ENCODE measurements around the gene FUNDC2. TPM values are rescaled to one million over a fixed set of nuclear protein-coding genes. Genes with fewer than 3 reads are reported as not detected.
A peak's percentile ranks its signal among the peaks of the same experiment; 100 is the strongest.

Gene FUNDC2
- total RNA-seq, 1 donor from 2014 or later, result 44.2 TPM

GRCh38 chrX:155094468-155095061 lies 67.9 kb downstream of the FUNDC2 start:
- peak; percentile 82 for TF ChIP-seq CTCF (IDR thresholded peaks at IDR 0.05)
- no peak overlapping the region for H3K27ac Mint-ChIP-seq (ENCODE audit: unreplicated experiment)
- no peaks in the 10 kb centered on the region for H3K27me3 Mint-ChIP-seq (ENCODE audit: low read depth)
- H3K4me1 Mint-ChIP-seq (ENCODE audit: low read depth), result no peaks in the 10 kb centered on the region
- DNase-seq (ENCODE audit: low spot score), result no peak
- no peak overlapping the region for H3K4me3 Mint-ChIP-seq (ENCODE audit: unreplicated experiment)
- H3K36me3 Mint-ChIP-seq (ENCODE audit: low read depth), result peaks cover 3% of the 10 kb centered on the region
- H3K9me3 Mint-ChIP-seq (ENCODE audit: low read depth), result peaks cover 10% of the 10 kb centered on the region

GRCh38 chrX:155105919-155106318 lies 79.3 kb downstream of the FUNDC2 start:
- peaks cover 2% of the 10 kb centered on the region for H3K36me3 Mint-ChIP-seq (ENCODE audit: low read depth)
- H3K27ac Mint-ChIP-seq (ENCODE audit: unreplicated experiment), result no peak overlapping the region
- H3K4me1 Mint-ChIP-seq (ENCODE audit: low read depth), result no peaks in the 10 kb centered on the region
- no peak for TF ChIP-seq CTCF (IDR thresholded peaks at IDR 0.05)
- DNase-seq (ENCODE audit: low spot score), result no peak
- H3K9me3 Mint-ChIP-seq (ENCODE audit: low read depth), result peaks cover 2% of the 10 kb centered on the region
- H3K27me3 Mint-ChIP-seq (ENCODE audit: low read depth), result no peaks in the 10 kb centered on the region
- no peak overlapping the region for H3K4me3 Mint-ChIP-seq (ENCODE audit: unreplicated experiment)

- peaks cover 19% of the 10 kb centered on the region for H3K9me3 Mint-ChIP-seq (ENCODE audit: low read depth)
- no peaks in the 10 kb centered on the region for H3K4me1 Mint-ChIP-seq (ENCODE audit: low read depth)
- TF ChIP-seq CTCF (IDR thresholded peaks at IDR 0.05), result no peak
- no peak overlapping the region for H3K4me3 Mint-ChIP-seq (ENCODE audit: unreplicated experiment)
- no peak overlapping the region for H3K27ac Mint-ChIP-seq (ENCODE audit: unreplicated experiment)
- DNase-seq (ENCODE audit: low spot score), result no peak
- H3K36me3 Mint-ChIP-seq (ENCODE audit: low read depth), result peaks cover 2% of the 10 kb centered on the region
- H3K27me3 Mint-ChIP-seq (ENCODE audit: low read depth), result no peaks in the 10 kb centered on the region
Measured at GRCh38 chrX:155108427-155108826, 81.8 kb downstream of the FUNDC2 start.

Other genes starting within 250 kb of the FUNDC2 start
- 9.0 to 14.2 TPM (median 13.3 TPM) in 3 replicates for gene MPP1, start 221.4 kb upstream of the FUNDC2 start, total RNA-seq
- gene SMIM9, start 192.2 kb upstream of the FUNDC2 start, total RNA-seq, result not detected in 3 replicates
- 22.8 to 34.0 TPM (median 29.6 TPM) in 3 replicates for gene F8A1, start 140.5 kb upstream of the FUNDC2 start, total RNA-seq
- 3.5 to 5.1 TPM (median 3.6 TPM) in 3 replicates for gene F8, start 4.1 kb upstream of the FUNDC2 start, total RNA-seq
- gene CMC4, start 44.3 kb downstream of the FUNDC2 start, total RNA-seq, result 6.7 to 8.0 TPM (median 7.7 TPM) in 3 replicates
- 13.5 to 20.7 TPM (median 18.6 TPM) in 3 replicates for gene MTCP1, start 44.3 kb downstream of the FUNDC2 start, total RNA-seq
- 14.2 to 17.2 TPM (median 15.8 TPM) in 3 replicates for gene BRCC3, start 44.7 kb downstream of the FUNDC2 start, total RNA-seq
- 35.5 to 42.9 TPM (median 38.5 TPM) in 3 replicates for gene VBP1, start 189.6 kb downstream of the FUNDC2 start, total RNA-seq
- 2.0 to 3.1 TPM (median 3.1 TPM) in 3 replicates for gene RAB39B, start 237.6 kb downstream of the FUNDC2 start, total RNA-seq